KMS-11 (cell line): ENCODE data around the gene AXIN1.

Experiments used
- H2AFZ ChIP-seq: fragments of 200-600 bp; sonication (generic); 2 replicates; pipeline ENCODE4 v1.6.1; 2016; ENCODE audit warnings: antibody characterized with exemption, mixed run types, low read depth
- H3K27ac ChIP-seq: fragments of 200-600 bp; sonication (generic); 2 replicates; pipeline ENCODE4 v1.6.1; 2016; ENCODE audit warnings: mild to moderate bottlenecking, mixed run types
- H3K27me3 ChIP-seq: fragments of 200-600 bp; sonication (generic); 2 replicates; pipeline ENCODE4 v1.6.1; 2017; ENCODE audit warnings: mild to moderate bottlenecking, low read depth, mixed run types, moderate library complexity; ENCODE audit not compliant: insufficient read depth
- H3K36me3 ChIP-seq: fragments of 200-600 bp; sonication (generic); 2 replicates; pipeline ENCODE4 v1.6.1; 2017; ENCODE audit warnings: mild to moderate bottlenecking, mixed run types; ENCODE audit not compliant: insufficient read depth
- H3K4me1 ChIP-seq: fragments of 200-600 bp; sonication (generic); 2 replicates; pipeline ENCODE4 v1.6.1; 2016; ENCODE audit warnings: mild to moderate bottlenecking, low read depth, mixed run types; ENCODE audit not compliant: poor library complexity, severe bottlenecking
- H3K4me2 ChIP-seq: fragments of 200-600 bp; sonication (generic); 2 replicates; pipeline ENCODE4 v1.7.0; 2016; ENCODE audit warnings: mild to moderate bottlenecking, mixed run types
- H3K4me3 ChIP-seq: fragments of 200-600 bp; sonication (generic); IDR thresholded peaks from 2 replicates; pipeline ENCODE4 v1.6.1; 2017; ENCODE audit warnings: low read depth, low read length, mixed read lengths; ENCODE audit not compliant: insufficient read depth
- H3K79me2 ChIP-seq: fragments of 200-600 bp; sonication (generic); 2 replicates; pipeline ENCODE4 v1.6.1; 2016; ENCODE audit warnings: low read depth, mixed run types; ENCODE audit not compliant: insufficient read depth
- H3K9ac ChIP-seq: fragments of 200-600 bp; sonication (generic); 2 replicates; pipeline ENCODE4 v1.6.1; 2016; ENCODE audit warnings: mild to moderate bottlenecking, mixed run types
- H4K20me1 ChIP-seq: fragments of 200-600 bp; sonication (generic); 2 replicates; pipeline ENCODE4 v1.6.1; 2016; ENCODE audit warnings: mild to moderate bottlenecking, mixed run types; ENCODE audit not compliant: insufficient read depth
- CTCF ChIP-seq: fragments of 200-600 bp; sonication (generic); conservative IDR thresholded peaks from 2 replicates; pipeline ENCODE4 v1.6.1; 2017; ENCODE audit warnings: low read depth, mild to moderate bottlenecking, antibody characterized with exemption, low read length, moderate library complexity, mixed read lengths

AXIN1 gene

GRCh38 chr16:275786-276232, 76.7 kb downstream of the AXIN1 start, which contains the start of gene RGS11:
Gene RGS11 (minus strand): TSS chr16:275944. CDS start chr16:275911, 33 bp downstream.
- Histone ChIP-seq H3K79me2 (no peaks in the 10 kb centered on the region), H3K27me3 (peaks cover 35% of the 10 kb centered on the region; the same call in 1 of the 2 replicates), H3K36me3 (no peaks in the 10 kb centered on the region), H3K4me3 (no peak within 1 kb of the TSS), H3K27ac (no peak within 1 kb of the TSS), H3K9ac (no peak within 1 kb of the TSS), H2AFZ (no peak within 1 kb of the TSS), H3K4me2 (no peak within 1 kb of the TSS), H4K20me1 (no peaks in the 10 kb centered on the region), H3K4me1 (peaks cover 7% of the 10 kb centered on the region)
- TF ChIP-seq CTCF = no peak

GRCh38 chr16:275041-275641, 77.4 kb downstream of the AXIN1 start:
- H3K79me2 ChIP-seq = no peaks in the 10 kb centered on the region
- H3K4me1 ChIP-seq = peaks cover 7% of the 10 kb centered on the region
- H3K27ac ChIP-seq = no peak overlapping the region
- H4K20me1 ChIP-seq = no peaks in the 10 kb centered on the region
- H3K36me3 ChIP-seq = no peaks in the 10 kb centered on the region
- H3K4me2 ChIP-seq = no peak overlapping the region
- no peak overlapping the region for H3K9ac ChIP-seq
- H2AFZ ChIP-seq = no peak overlapping the region
- no peak overlapping the region for H3K4me3 ChIP-seq
- H3K27me3 ChIP-seq = peaks cover 35% of the 10 kb centered on the region; the same call in 1 of the 2 replicates
- TF ChIP-seq CTCF = no peak

DNA sequence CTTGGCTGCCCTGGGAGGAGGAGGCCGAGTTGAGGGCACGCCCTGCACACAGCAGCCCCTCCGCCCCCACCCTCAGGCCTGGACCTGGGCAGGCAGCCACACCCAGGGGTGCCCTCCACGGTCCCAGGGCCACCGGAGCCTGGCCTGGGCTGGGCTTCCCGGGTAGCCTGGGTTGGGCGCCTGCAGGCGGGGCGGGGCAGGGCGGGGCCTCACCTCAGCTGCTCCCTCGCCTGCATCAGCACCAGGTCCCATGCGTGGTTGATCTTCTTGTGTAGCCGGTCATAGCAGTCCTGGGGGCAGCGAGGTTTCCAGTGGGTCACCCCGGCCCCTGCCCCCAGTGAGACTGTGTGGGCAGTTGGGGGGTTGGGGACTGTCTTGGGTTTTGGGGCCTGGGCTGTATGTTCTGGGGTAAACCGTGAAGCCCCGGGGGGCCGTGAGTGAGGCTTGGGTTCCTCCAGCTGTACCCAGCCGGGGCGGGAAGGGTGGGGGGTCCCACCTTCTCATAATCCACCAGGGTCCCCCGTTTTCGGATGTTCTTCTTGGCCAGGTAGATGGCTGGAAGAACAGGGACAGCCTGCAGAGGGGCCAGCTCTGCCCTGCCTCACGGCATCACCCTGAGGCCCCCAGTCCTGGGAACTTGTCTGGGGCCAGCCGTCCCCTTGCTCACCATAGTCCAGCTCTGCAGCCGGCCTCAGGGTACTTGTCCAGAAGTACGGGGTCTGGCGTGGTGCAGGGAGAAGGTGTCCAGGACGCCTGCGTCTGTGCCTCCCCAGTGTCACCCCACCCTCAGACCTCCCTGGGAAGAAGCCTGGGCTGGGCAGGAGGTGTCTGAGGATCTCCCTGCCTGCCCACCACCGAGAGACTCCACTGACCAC, 78.7 kb downstream of the AXIN1 start:
- Histone ChIP-seq H3K4me1 (peaks cover 3% of the 10 kb centered on the region), H3K9ac (no peak overlapping the region), H3K27me3 (peaks cover 35% of the 10 kb centered on the region; the same call in 1 of the 2 replicates), H3K4me2 (peak overlapping the region; percentile 54), H3K79me2 (no peaks in the 10 kb centered on the region), H3K36me3 (no peaks in the 10 kb centered on the region), H4K20me1 (no peaks in the 10 kb centered on the region), H3K27ac (no peak overlapping the region), H2AFZ (peak overlapping the region; percentile 47; the same call in 1 of the 2 replicates), H3K4me3 (no peak overlapping the region)
- no peak for TF ChIP-seq CTCF

GRCh38 chr16:272633-273546, 79.6 kb downstream of the AXIN1 start:
- H3K27ac ChIP-seq = no peak overlapping the region
- peak overlapping the region; percentile 54 for H3K4me2 ChIP-seq
- no peak overlapping the region for H3K4me3 ChIP-seq
- peaks cover 3% of the 10 kb centered on the region for H3K4me1 ChIP-seq
- H4K20me1 ChIP-seq = no peaks in the 10 kb centered on the region
- peaks cover 38% of the 10 kb centered on the region; the same call in 1 of the 2 replicates for H3K27me3 ChIP-seq
- no peak for TF ChIP-seq CTCF
- H3K79me2 ChIP-seq = no peaks in the 10 kb centered on the region
- no peaks in the 10 kb centered on the region for H3K36me3 ChIP-seq
- no peak overlapping the region for H3K9ac ChIP-seq
- H2AFZ ChIP-seq = peak overlapping the region; percentile 47; the same call in 1 of the 2 replicates
